ENCODE measurements around the gene HDAC7.

The HDAC7 gene

GRCh38 chr12:47828976-47829482 lies 9.3 kb upstream of the HDAC7 start:
- H3K4me2 ChIP-seq (ENCODE audit: low read length) = peak overlapping the region; percentile 70
- peak overlapping the region; percentile 62 for H3K27ac ChIP-seq (ENCODE audit: low read depth, low read length)
- H3K4me1 ChIP-seq (ENCODE audit: control insufficient read depth, low read length) = peaks cover 99% of the 10 kb centered on the region
- no peaks in the 10 kb centered on the region for H4K20me1 ChIP-seq (ENCODE audit: control insufficient read depth, insufficient read depth, low read depth, low read length)
- H3F3A ChIP-seq (ENCODE audit: control insufficient read depth, insufficient read depth) = peaks cover 37% of the 10 kb centered on the region
- no peaks in the 10 kb centered on the region for H3K27me3 ChIP-seq (ENCODE audit: control insufficient read depth, low read length)
- H3K36me3 ChIP-seq (ENCODE audit: control insufficient read depth, low read length) = no peaks in the 10 kb centered on the region
- H3K79me2 ChIP-seq (ENCODE audit: control insufficient read depth, low read length) = peaks cover 5% of the 10 kb centered on the region
- no peaks in the 10 kb centered on the region for H3K9me3 ChIP-seq (ENCODE audit: control insufficient read depth, insufficient read depth, low read length)
- H3K4me3 ChIP-seq (ENCODE audit: low read length) = peak overlapping the region; percentile 53
- TF ChIP-seq CTCF (IDR thresholded peaks at IDR 0.05; ENCODE audit: low read depth, low read length, poor library complexity, severe bottlenecking) = no peak
- no peak for TF ChIP-seq EZH2phosphoT487 (IDR thresholded peaks at IDR 0.05; ENCODE audit: borderline replicate concordance, low read length)
- H3K9me2 ChIP-seq (replicated peaks; ENCODE audit: control insufficient read depth, low read length) = no peaks in the 10 kb centered on the region

GRCh38 chr12:47828008-47828975 lies 8.6 kb upstream of the HDAC7 start:
- H3K9me2 ChIP-seq (replicated peaks; ENCODE audit: control insufficient read depth, low read length) = no peaks in the 10 kb centered on the region
- H3K27ac ChIP-seq (ENCODE audit: low read depth, low read length) = peak overlapping the region; percentile 62
- no peaks in the 10 kb centered on the region for H3K9me3 ChIP-seq (ENCODE audit: control insufficient read depth, insufficient read depth, low read length)
- H3F3A ChIP-seq (ENCODE audit: control insufficient read depth, insufficient read depth) = peaks cover 30% of the 10 kb centered on the region
- peaks cover 99% of the 10 kb centered on the region for H3K4me1 ChIP-seq (ENCODE audit: control insufficient read depth, low read length)
- peaks cover 5% of the 10 kb centered on the region for H3K79me2 ChIP-seq (ENCODE audit: control insufficient read depth, low read length)
- TF ChIP-seq CTCF (IDR thresholded peaks at IDR 0.05; ENCODE audit: low read depth, low read length, poor library complexity, severe bottlenecking) (no peak), EZH2phosphoT487 (IDR thresholded peaks at IDR 0.05; ENCODE audit: borderline replicate concordance, low read length) (no peak)
- H4K20me1 ChIP-seq (ENCODE audit: control insufficient read depth, insufficient read depth, low read depth, low read length) = no peaks in the 10 kb centered on the region
- peak overlapping the region; percentile 36 for H3K4me3 ChIP-seq (ENCODE audit: low read length)
- H3K4me2 ChIP-seq (ENCODE audit: low read length) = peak overlapping the region; percentile 70
- no peaks in the 10 kb centered on the region for H3K36me3 ChIP-seq (ENCODE audit: control insufficient read depth, low read length)
- no peaks in the 10 kb centered on the region for H3K27me3 ChIP-seq (ENCODE audit: control insufficient read depth, low read length)

GRCh38 chr12:47825173-47825639 lies 5.5 kb upstream of the HDAC7 start:
- Histone ChIP-seq H3K4me1 (ENCODE audit: control insufficient read depth, low read length) (peaks cover 99% of the 10 kb centered on the region), H3F3A (ENCODE audit: control insufficient read depth, insufficient read depth) (peaks cover 26% of the 10 kb centered on the region), H3K4me2 (ENCODE audit: low read length) (peak overlapping the region; percentile 57; the same call in 1 of the 2 replicates), H4K20me1 (ENCODE audit: control insufficient read depth, insufficient read depth, low read depth, low read length) (no peaks in the 10 kb centered on the region), H3K9me2 (replicated peaks; ENCODE audit: control insufficient read depth, low read length) (no peaks in the 10 kb centered on the region), H3K36me3 (ENCODE audit: control insufficient read depth, low read length) (no peaks in the 10 kb centered on the region), H3K79me2 (ENCODE audit: control insufficient read depth, low read length) (peaks cover 1% of the 10 kb centered on the region), H3K27me3 (ENCODE audit: control insufficient read depth, low read length) (no peaks in the 10 kb centered on the region), H3K27ac (ENCODE audit: low read depth, low read length) (peak overlapping the region; percentile 58), H3K4me3 (ENCODE audit: low read length) (no peak overlapping the region), H3K9me3 (ENCODE audit: control insufficient read depth, insufficient read depth, low read length) (no peaks in the 10 kb centered on the region)
- TF ChIP-seq EZH2phosphoT487 (IDR thresholded peaks at IDR 0.05; ENCODE audit: borderline replicate concordance, low read length) (no peak), CTCF (IDR thresholded peaks at IDR 0.05; ENCODE audit: low read depth, low read length, poor library complexity, severe bottlenecking) (no peak)
